NCI-H226 (cell line): ENCODE measurements around the gene GPR26.

Source experiments
- DNase-seq: peaks from one replicate; pipeline ENCODE4 v3.0.0-alpha.2; 2015

GPR26 gene, protein sequence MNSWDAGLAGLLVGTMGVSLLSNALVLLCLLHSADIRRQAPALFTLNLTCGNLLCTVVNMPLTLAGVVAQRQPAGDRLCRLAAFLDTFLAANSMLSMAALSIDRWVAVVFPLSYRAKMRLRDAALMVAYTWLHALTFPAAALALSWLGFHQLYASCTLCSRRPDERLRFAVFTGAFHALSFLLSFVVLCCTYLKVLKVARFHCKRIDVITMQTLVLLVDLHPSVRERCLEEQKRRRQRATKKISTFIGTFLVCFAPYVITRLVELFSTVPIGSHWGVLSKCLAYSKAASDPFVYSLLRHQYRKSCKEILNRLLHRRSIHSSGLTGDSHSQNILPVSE

DNA sequence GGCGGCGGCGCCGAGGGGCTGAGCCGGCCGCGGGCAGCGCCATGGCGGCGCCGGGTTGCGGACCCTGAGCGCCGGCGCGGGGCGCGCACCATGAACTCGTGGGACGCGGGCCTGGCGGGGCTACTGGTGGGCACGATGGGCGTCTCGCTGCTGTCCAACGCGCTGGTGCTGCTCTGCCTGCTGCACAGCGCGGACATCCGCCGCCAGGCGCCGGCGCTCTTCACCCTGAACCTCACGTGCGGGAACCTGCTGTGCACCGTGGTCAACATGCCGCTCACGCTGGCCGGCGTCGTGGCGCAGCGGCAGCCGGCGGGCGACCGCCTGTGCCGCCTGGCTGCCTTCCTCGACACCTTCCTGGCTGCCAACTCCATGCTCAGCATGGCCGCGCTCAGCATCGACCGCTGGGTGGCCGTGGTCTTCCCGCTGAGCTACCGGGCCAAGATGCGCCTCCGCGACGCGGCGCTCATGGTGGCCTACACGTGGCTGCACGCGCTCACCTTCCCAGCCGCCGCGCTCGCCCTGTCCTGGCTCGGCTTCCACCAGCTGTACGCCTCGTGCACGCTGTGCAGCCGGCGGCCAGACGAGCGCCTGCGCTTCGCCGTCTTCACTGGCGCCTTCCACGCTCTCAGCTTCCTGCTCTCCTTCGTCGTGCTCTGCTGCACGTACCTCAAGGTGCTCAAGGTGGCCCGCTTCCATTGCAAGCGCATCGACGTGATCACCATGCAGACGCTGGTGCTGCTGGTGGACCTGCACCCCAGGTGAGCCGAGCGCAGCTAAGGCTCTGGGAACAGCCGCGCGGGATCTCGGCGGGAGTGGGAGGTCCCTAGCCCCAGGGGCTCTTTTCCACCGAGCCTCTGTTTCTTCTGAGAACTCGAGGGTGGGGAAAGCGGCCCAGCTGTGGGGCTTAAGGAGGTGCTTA lies at the start of gene GPR26:
Gene GPR26, plus strand, starts transcription at position 38 of the 919 bp plus-strand sequence. Its CDS starts 53 bp downstream, at position 91.
- no peak for DNase-seq

DNA sequence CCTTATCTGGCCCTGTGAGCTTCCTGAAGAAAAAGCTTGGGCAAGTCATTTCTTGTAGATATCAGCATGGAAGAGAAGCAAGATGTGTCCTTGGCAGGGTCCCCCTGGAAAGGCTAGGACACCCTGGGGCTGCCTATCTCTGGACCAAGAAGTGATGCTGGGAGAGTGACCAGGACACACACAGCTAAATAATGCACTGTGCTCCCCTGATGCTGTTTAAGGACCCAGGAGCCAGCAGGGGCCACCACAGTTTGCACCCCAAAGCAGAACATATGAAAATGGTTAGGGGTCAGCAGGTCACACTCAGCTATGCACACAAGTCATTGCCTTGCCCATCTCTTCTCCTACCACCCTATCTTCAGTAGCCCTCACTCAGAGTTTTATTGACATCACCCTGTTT lies 47.9 kb upstream of the GPR26 start:
- no peak for DNase-seq

DNA sequence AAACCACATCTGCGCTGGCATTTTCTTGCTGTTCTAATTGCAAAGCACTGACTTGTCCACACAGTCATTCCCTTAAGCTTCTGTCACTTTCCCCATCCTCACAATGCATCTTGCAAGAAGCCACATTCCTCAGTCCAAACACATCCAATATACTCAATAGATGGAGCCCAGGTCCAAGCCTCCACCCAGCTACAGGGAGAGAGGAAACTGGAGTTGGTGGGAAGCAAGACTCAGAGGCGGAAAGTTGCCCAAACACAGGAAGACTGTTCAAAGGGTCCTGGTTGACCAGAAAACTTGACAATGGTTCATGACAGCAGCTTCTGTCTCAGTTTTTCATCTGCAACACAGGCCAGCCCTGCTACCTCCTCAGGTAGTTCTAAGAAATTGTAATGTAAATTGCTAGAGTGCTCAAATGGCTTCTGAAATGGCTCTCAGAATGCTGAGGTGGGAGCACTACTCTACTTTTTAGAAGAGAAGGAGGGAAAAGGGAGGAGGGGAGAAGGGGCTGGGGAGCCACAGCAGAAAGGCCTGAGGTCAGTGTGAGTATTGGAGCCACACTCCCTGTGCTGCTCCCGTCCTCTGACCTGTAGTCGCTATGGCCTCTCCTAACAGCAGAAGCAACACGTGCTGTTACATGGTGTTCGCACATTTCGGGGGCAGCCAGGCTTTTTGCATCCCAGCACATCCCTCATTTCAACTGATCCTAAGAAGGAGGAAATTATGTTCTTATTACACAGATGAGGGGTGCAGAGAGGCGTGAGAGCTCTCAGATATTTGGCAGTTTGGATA lies 46.9 kb upstream of the GPR26 start:
- DNase-seq, result no peak

DNA sequence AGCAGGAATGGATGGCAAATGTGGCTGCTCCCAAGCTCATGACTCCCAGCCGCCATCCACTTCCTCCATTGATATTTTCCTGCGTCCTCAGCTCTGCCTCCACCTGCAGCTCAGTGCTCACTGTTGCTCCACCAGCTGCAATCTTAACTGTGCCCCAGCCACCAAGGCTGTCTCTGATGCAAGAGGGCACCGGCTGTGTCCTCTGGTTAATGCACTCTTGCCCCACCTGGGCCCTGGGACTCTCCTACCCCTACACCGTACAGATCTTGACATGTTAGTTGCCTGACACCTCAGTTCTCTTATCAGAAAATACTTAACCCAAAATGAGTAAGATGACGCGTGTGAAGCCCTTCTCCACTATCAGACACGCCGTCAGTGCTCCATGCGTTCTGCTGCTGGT lies 45.5 kb upstream of the GPR26 start:
- DNase-seq, result no peak

DNA sequence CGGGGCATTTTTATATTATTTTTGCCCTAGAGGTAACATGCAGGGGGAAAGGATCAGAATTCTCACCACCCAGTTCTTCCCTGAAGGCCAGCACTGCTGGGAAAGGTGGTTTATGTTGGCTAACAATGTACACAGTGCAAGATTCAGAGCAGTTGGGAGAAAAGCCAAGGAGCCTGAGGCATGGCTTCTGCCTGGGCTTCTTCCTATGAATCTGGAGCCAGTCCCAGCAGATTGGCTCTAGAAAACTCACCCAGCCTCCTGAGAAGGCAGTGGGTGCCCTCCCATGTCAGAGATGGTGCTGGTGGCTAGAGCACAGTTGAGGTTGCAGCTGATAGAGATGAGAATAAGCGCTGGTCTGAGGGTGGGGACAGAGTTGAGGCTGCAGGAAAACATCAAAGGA lies 44.7 kb upstream of the GPR26 start:
- DNase-seq, result no peak

DNA sequence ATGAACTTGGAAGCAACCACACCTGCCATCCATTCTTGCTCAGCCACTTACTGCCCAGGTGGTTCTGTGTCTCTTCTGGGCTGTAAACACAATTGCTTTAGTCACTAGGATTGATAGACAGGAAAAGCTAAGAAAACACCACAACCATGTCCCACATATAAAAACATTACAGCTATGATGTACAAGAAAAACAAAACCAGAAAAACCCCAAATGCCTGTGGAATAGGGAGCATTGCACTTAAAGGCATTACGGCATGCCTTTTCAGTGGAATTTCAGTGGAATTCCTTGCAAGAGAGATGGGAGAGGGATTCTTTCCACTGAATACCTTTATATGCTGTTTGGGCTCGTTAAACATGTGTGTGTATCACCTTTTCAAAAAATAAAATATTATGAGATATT lies 44.2 kb upstream of the GPR26 start:
- DNase-seq, result no peak

DNA sequence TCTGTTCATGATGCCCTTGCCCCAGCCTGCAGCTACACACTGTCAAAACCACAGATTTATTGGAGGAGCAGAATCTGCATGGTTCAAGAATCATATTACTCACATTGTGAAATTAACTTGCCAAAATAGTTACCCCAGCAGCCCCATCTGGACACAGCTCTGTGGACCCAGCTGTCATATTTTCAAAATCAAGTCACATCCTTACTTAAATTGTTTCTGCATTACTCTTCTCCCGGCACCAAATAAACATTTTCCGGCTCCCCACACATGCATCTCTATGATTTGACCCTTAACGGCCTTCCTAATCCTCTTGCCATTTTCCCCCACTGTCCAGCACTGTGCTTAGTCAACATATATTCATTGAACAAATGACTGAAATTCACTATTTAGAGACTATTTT lies 43.8 kb upstream of the GPR26 start:
- no peak for DNase-seq

DNA sequence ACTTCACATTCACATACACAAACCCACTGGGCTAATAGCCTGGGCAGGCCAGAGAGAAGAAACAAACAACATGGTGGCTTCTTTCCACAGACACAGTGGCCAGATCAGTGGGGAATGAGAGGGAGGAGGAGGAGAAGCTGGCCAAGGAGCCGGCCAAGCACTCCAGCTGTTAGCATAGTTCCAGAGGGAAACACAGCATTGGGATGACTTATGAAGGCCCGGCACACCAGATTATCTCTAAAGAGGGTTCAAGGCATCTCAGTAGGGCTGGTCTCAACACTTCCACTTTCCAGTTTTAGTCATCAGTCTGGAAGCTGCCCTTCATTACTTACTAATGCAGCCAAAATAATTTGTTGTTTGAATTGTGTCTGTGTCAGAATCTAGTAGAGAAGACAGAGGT lies 42.1 kb upstream of the GPR26 start:
- no peak for DNase-seq

DNA sequence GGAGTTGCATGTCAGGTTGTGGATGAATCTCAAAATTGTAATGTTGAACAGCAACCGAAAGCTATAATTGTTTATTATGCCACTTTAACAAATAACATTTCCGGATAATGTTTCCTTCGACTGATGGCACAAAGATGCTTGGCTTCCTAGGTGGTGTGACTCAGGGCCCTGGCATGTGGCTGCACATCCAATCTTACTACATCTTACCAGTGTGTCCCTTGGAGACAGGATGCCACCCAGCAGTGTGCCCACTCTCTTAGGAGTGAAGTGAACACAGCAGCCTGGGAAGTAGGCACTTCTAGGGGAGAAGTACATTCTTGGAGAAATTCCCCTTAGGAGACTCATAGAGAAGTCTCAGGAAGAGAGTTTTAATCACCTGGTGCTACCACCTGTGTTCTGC lies 33.0 kb upstream of the GPR26 start:
- DNase-seq, result no peak

DNA sequence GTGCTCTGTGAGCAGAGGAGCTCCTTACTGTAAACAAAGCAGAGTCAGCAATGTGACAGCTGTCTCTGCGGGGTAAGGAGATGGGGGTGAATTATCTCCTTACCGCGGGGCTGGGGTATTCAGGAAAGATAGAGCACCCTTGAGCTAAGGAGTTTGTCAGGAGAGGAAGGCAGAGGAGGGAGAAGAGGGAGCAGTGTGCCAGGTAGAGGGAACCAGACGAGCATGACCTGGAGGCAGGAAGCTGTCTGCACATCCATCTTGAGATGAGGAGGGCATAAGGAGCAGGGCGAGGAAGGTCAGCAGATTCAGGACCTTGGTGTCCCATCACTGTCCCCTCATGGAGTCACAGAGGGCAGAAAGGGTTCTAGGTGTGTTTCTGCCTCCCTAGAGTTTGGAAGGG lies 32.5 kb upstream of the GPR26 start:
- no peak for DNase-seq

DNA sequence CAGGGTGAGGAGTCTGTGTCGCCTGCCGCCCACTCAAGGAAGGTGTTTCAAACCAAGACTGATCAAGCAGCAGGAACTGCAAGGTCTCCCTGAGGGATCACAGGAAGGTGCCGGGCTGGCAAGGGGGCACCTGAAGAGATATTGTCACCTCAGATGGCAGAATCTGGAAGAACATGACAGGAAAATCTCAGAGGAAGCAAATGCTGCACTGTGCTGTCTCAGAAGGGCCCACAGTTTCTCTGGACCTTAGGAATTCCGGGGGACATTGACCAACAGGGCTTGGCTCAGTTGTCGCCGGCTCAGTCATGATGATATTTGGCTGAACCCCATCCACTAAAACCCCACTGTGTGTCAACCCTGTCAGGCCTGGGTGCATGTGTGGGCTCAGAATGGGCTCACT lies 31.9 kb upstream of the GPR26 start:
- DNase-seq, result no peak

DNA sequence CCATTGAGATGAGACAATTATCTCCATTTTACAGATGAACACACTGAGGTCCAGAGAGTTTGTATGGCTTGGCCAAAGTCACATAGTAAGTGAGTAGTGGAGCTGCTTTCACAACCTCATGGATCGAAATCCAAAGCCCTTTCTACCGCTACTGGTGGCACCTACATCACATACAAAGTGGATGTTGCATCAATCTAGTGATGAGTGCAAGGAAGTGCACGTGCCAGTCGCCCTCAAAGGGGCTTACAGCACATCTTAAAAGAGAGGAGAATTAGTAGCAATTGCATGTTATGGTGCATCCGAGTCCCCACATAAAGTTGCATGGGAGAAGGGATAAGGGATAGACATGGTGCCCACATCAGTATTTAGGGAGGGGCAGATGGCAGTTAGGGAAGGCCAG lies 31.0 kb upstream of the GPR26 start:
- DNase-seq, result no peak

DNA sequence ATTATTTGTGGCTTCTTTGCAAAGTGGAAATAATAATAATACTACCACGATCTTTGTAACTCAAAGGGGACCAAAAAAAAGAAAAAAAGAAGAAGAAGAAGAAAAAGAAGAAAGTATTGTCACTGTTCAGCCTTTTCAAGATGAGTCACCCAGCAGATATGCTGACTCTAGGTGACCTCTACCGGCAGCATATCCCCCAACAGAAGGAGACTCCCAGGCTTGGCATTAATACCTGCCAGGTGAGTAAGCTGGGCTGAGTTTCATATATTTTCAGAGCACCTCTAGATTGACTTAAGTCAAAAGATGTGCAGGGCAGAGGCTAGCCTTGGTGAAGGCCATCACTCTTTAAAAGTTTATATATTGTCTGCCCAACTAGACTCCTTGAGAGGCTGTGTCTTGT lies 30.4 kb upstream of the GPR26 start:
- DNase-seq, result no peak

DNA sequence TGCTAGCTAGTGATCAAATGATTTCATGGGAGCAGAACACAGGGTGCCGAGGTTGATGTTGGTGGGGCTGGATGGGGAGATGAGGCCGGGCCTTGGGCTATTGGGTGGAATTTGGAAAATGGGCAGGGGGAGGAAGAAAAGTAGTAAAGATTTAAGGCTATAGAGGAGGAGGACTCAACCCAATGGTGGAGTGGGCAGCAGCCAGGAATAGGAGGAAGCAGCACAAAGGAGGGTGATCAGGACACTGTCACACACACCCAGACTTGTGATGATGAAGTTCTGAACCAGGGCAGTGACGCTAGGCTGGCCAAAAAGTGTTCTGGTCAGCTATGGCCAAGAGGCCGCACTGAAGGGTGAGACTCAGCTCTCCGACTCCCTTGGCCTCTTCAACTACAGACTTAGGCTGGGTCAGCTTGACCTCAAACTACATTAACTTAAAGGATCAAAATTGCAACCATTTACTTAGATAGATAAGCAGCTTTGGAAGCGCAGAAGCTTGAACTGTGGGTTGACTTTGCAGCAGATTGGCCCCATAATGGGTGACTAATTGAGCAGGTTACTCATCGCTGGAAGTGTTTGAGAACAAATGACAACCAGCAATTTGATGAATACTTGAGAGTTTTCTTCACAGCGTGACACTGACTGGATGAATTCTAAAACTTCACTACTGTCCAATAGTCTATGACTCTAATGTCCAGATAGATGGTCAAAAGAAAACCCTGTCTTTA lies 29.4 kb upstream of the GPR26 start:
- no peak for DNase-seq

DNA sequence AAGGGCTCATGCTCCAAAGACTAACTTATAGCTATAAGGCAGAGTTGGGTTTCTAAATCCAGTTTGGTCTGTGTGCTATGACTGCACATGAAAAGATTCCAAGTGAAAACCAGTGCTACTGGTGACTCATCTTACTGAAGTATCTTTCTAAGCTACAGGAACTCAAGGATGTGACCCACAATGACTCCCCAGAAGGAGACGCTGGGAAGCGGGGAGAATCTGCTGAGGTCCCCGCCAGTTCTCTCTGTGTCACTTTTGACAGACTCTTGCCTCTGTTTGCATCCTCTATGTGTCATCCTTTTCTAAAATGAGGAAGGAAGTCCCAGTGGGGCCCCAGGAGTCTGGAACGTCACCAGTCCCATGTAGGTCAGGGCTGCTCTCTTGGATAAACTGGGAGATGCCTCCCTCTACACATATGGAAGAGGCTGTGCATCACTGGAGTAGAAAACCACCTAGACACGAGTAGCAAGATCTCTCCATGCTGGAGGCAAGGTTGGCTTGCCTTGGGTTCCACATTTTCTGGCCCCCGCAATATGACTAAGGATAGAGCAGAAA lies 28.8 kb upstream of the GPR26 start:
- DNase-seq, result no peak

DNA sequence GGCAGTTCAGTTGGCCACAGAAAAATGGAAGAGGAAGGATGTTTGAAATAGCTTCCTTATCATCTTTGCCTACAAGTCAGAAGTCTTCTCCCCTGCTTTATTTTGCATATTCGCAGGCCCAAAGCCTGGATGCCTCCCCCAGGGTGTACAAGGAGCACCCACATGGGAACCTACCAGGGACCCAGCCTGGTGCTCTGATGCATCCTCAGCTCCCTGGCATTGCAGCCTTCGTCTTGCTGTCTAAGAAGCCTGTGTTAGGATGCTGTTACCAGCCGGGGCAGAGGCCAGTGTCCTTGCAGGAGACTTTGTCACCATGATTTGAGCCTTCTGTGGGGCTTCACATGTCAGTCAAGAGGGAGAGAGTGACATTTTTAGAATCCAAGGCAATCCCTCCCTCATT lies 27.0 kb upstream of the GPR26 start:
- no peak for DNase-seq

DNA sequence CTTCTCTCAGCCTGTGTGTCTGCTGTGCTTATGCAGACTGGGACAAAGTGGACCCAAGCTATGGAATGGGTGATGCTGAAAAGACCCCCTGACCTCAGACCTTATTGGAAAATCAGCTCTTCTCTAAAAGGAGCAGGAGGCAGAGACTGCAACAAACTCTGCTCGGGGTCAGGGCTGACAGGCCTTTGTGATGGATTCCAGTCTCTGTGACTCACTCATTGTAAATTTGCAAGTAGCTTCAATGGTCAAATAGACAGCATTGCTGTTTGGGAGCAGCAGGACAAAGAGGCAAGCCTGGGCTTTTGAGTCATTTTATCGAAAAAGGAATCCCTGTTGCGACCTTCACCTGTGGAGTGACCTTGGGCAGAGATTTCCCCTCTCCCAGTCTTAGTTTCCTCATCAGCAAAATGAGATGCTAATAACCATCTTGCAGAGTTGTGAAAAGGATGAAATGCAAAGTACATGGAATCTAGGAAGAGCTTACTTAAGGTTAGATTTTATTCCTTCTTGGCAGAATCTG lies 26.1 kb upstream of the GPR26 start:
- DNase-seq, result no peak

DNA sequence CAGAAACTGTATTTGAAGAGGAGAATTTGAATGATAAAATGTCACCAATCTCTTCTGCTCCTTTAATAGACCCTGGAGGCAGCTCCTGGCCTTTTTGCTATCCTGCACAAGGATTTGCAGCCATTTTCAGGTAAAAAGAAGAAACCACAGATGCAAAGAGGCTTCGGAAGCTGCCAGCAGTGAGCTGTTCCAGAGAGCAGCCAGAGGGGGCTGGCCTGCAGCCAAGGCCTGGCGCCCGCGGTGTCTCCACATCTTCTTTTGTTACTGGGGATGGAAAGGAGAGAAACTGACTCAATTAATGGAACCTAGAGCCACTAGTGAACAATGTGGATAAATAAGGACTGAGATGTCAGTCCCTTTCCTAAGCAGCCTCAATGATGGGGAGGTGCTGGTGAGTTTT lies 23.9 kb upstream of the GPR26 start:
- no peak for DNase-seq

DNA sequence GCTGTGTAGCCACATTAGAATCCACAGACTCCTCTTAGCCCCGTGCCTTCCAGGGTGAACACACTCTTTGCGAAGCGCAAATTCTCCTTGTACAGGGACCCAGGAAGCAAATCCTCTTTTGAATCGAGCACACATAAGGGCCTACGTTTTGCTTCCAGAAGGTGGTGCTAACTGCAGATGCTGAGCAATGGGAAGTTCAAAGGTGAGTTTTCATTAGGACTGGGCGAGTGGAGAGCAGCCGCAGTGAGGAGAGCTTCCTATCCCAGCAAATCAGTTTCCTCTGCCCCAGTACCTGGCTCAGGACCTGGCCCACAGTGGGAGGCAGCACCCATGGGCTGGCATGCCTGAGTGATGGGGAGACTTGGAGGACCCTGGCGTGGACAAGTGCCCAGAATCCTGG lies 23.5 kb upstream of the GPR26 start:
- DNase-seq, result no peak

DNA sequence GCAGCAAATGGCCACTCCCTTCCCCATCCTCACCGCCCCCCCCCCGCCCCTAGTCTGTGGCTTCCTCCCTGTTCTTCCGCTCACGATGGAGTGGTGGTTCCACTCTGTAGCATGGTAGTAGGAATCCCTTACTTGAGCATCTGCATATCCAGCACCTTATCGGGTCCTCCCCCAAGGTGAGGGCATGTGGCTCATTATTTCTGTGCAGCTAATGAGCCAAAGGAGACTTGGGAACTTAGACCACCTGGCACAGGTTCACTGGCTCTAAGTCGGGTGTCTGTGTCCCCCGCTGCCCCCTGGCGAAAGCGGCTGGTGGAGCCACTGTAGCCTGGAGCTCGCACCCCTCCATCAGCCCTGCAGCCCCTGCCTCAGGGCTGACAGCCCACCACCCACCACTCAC lies 22.8 kb upstream of the GPR26 start:
- DNase-seq, result no peak

DNA sequence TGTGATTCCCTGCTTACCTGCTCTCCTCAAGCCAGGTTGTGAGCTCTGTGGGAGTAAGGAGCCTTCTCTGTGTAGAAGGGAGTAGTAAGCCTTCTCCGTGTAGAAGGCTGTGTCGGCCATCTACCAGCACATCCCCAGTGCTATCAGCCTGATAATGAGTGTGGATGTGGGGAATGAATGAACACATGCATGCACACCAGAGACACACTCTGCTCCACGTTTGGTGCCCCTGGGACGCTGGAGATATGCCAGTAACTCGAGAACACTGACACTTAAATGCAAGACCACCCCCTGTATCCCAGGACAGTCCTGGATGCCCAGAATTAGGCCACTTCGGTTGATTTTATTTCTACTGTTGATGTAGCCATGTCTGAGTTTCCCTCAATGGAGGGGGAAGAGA lies 21.1 kb upstream of the GPR26 start:
- no peak for DNase-seq

DNA sequence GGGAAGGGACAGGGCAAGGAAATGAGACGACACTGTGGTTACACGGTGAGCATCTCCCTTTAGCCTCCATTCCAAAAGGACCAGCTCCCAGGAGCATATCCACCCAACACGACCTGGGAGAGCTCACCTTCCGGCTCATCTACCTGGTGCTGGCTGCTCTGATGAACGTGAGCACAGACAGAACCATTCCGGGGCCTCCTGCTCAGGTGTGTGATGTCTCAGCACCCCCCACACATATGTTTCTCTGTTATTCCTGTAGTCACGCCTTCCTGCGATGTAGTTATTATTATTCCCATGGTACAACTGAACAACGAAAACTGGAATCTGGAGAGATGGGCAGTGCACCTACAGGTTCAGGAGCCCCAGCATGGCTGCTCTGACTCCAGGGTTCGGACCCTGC lies 20.5 kb upstream of the GPR26 start:
- no peak for DNase-seq
